ENCODE measurements around the gene PNPT1.
"Not testable (repeated sequence)": the region's sequence is repeated elsewhere in the genome, so short reads cannot be mapped to it uniquely, and the experiment has no call there.

PNPT1 gene
- 33.0 reads per million, percentile 58 among the genes with 10 or more reads in this experiment for total RNA-seq

- DNase-seq: peak; percentile 85
These were observed at the start of gene PNPT1 for GRCh38 chr2:55693181-55694125. Gene PNPT1 (minus strand): TSS chr2:55693844. CDS start chr2:55693823, 21 bp downstream.

GRCh38 chr2:55742996-55743395 lies 49.4 kb upstream of the PNPT1 start:
- DNase-seq: no peak

GRCh38 chr2:55736019-55736536 lies 42.4 kb upstream of the PNPT1 start:
- DNase-seq: not testable (repeated sequence)

GRCh38 chr2:55734726-55735125 lies 41.1 kb upstream of the PNPT1 start:
- DNase-seq: no peak

GRCh38 chr2:55733335-55733734 lies 39.7 kb upstream of the PNPT1 start:
- DNase-seq: no peak

GRCh38 chr2:55732854-55733253 lies 39.2 kb upstream of the PNPT1 start:
- DNase-seq: no peak

GRCh38 chr2:55729136-55729685 lies 35.6 kb upstream of the PNPT1 start:
- no peak for DNase-seq

- no peak for DNase-seq
These were observed 28.1 kb upstream of the PNPT1 start for GRCh38 chr2:55721596-55722215.

GRCh38 chr2:55720417-55720816 lies 26.8 kb upstream of the PNPT1 start:
- DNase-seq: no peak

GRCh38 chr2:55719852-55720251 lies 26.2 kb upstream of the PNPT1 start:
- no peak for DNase-seq

GRCh38 chr2:55718165-55719008 lies 24.7 kb upstream of the PNPT1 start:
- peak; percentile 31 for DNase-seq

- DNase-seq: no peak
These were observed 22.0 kb upstream of the PNPT1 start for GRCh38 chr2:55715626-55716025.

GRCh38 chr2:55715178-55715577 lies 21.5 kb upstream of the PNPT1 start:
- DNase-seq: not testable (repeated sequence)

- DNase-seq: no peak
These were observed 18.9 kb upstream of the PNPT1 start for GRCh38 chr2:55712477-55713060.

GRCh38 chr2:55710025-55710424 lies 16.4 kb upstream of the PNPT1 start:
- no peak for DNase-seq

GRCh38 chr2:55707751-55708150 lies 14.1 kb upstream of the PNPT1 start:
- DNase-seq: no peak

GRCh38 chr2:55706258-55706657 lies 12.6 kb upstream of the PNPT1 start:
- not testable (repeated sequence) for DNase-seq

GRCh38 chr2:55705027-55705653 lies 11.5 kb upstream of the PNPT1 start:
- no peak for DNase-seq

- DNase-seq: no peak
These were observed 9.7 kb upstream of the PNPT1 start for GRCh38 chr2:55703350-55703749.

GRCh38 chr2:55692740-55693139 lies 904 bp downstream of the PNPT1 start:
- DNase-seq: not testable (repeated sequence)

- DNase-seq: no peak
These were observed 21.0 kb downstream of the PNPT1 start for GRCh38 chr2:55672630-55673029.

- DNase-seq: no peak
These were observed 24.7 kb downstream of the PNPT1 start for GRCh38 chr2:55668956-55669355.
